Activated T-cell treated with anti-CD3 and anti-CD28 coated beads for 4 hours (primary cell): ENCODE measurements around the gene SKAP1.
"Not testable (repeated sequence)": the region's sequence is repeated elsewhere in the genome, so short reads cannot be mapped to it uniquely, and the experiment has no call there.

Experiments used
- DNase-seq: peaks from one replicate; pipeline ENCODE4 v3.0.0-alpha.2; 2020

The SKAP1 gene

DNA sequence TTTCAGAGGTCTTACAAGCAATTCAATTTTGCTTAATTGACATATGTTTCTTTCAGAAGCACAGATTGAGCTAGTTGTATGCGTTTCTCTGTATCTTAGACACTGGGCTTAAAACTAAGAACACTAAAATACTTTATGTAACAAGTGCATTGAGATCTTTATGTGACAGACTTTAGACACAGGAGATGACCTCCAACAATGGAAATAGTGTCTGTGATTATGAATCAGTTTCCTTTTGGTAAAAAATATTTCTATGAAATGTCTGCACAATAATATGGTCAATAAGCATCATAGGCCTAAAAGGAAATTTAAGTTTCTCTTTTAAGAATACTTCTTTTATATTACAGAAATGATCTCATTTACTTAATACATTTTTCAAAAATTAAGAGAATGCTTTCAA is 153.2 kb downstream of the SKAP1 start:
- no peak for DNase-seq

DNA sequence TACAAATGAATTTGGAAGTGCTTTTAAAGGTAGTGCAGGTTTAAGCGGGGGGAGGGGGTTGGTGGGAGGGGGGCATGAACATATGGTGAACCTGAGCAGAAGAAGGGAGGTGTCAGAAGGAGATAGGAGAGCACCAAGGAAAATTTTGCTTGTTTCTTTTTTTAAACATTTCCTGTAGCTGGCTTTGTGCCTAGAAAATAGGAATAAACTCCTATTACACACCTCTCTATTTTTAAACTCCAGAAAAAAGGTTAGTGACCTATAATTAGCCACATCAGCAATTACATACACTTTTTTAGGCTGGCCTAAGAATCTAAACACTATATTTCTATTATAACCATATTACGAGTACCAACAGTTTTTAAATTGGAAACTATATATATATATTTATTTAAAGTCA is 159.1 kb downstream of the SKAP1 start:
- no peak for DNase-seq

DNA sequence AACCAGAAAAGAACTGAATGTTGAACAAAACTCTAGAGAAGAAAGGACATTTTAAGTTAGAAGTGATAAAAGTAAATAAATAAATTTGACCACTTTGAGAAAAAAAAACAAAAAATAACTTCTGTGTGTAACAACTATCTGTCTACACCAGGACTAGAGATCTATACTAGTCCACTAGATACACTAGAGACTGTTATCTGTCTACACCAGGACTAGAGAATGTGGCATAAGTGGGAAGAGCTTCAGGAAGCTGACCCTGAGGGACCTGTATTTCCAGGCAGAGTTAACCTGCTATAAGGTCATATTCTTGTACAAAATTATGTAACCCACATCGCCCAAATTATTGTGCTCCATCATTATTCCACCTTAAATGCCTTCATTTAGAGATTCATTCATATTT is 160.8 kb downstream of the SKAP1 start:
- DNase-seq: no peak

DNA sequence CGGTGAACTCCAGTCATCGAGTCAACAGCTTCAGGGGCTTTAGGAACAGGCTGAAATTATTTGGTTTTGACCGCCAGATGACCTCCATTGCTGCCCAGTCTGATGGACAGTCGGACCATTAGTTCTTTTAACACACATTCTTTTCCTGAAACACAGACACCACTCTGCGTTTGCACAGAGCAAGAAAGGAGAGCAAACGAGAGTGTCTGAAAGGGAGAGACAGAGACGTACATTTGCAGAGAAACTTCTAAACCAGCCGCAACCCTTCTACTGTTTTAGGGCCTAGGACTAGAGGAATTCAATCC is 166.3 kb downstream of the SKAP1 start:
- DNase-seq: no peak

DNA sequence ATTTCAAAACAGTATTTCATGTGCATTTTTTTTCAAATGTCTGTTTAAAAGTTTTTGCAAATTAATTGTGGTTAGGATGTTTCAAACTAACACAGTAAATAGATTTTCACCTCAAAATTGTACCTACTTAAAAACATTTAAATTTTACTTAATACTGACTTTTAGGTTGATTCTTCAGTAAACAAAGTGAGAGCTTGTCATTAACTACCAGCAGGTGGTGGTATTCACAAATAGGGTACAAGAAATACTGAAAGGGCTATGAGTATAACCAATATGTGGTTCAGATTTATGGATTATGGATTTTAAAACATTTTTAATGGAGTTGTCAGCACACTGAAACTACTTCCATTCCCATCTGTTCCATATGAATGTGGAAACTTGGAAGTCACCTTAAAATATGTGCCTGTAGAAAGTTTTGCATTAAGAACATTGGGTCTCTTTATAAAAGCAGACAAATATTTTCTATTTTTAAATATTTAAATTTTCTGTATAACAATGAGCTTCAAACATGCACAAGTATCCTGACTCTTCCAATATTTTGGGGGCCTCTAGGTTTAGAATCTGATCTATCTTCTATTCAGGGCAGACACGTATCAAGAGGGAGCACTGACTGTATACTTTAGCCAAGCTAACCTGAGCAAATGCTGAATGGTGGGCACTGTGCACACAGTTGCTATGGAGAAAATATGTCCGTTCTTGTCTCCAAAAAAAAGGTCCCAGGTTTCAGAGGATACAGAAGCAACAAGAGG is 166.9 kb downstream of the SKAP1 start:
- no peak for DNase-seq

DNA sequence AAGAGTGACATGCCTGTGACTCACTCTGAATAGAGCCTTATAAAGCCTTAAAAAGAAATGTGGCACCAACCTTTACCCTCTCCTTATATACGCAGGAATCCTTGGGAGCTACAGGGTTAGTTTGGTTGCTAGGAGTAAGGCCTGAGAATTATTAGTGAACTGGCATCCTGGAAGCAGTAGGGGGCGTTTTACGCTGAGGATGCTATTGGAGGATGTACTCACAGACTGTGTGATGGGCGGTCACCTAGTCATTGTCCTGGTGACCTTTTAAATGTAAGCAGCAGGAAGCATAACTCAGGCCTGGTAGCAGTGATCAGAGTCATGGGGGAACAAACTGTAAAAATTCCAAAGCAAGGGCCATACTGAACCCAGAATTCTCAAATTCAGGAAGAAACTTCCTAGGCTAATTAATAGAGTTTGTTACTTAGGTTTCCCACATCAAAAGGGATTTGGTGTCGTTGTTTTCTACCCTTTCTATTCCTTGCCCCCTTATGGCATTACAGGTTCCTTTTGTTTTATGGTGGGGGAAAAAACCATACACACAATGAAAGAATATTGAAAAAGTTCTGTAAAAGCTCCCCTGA is 168.6 kb downstream of the SKAP1 start:
- DNase-seq: no peak

DNA sequence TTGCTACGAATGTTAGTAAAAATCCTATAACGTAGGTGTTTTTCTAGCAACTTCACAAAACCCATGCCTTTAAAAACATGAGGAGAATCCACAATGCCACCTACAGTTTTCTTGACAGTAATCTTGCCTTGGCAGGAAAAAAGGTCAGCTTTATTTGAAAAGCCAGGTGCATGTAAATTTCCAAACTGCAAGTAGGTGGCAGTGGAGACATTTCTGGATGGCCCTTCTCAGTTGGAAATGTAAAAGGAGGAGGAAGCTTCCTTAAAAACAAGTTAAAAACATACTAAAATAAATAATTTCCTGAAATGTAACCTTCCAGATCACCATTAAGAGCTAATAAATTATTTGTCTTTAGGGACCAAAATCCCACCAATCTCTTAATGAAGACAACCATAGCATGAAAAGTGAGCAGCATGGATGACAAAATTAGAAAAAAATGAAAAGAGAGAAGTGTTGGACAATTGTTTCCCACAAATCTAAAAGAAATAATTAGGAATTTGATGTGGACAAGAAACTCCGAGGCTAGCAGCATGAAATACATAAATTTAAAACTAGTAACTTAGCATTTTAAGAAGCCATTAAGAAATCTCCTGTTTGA is 170.2 kb downstream of the SKAP1 start:
- DNase-seq: no peak

DNA sequence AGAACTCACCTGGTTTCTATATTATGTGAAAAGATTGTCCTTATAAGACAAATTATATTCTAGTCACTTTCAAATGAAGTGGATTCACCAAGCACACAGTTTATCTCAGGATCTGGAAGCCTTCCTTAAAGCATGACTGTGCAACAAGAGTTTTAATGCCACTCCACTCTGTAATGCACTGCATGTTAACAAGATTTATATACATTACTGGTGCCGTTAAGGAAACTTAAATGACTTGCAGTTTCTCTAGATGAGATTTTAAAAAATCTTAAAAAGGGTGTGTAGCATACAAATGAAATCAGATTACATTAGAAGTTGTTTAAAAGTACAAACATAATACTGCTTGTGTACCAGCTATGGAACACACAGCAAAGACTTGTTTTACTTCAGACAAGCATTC is 171.7 kb downstream of the SKAP1 start:
- DNase-seq: no peak

DNA sequence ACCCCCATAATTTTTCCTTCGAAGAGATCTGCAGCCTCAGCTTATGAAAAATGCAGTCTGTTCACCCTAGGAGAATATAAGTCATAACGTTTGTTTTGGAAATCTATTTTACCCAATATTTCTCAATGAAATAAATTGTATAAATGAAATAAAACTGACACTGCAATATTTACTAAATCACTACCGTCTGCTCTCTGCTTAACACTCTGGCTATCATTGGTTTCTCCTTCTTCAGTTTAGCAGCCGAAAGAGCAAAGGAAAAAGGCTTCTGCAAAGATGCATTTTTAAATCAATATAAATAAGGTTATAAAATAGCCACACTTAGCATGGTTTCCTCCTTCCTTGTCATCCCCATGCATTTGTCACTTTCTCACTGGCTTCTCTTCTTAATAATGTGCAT is 174.3 kb downstream of the SKAP1 start:
- no peak for DNase-seq

DNA sequence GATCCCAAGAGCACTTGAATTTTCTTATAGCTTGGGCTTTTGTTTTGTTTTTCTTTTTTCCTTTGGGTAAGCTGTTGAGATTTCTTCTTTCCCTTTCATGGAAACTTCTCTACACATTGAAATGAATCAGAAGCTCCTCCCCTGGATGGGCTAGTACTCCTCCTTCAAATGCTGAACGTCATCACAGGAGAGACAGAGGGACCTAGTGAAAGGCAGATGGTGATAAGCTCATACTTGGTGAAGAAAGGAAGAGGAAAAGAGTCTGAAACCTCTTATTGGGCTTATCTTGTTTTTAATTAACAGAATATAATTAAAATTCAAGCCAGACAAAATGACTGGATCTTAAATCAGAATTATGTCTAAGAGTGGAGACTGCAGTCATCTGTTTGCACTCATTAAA is 175.1 kb downstream of the SKAP1 start:
- DNase-seq: no peak

DNA sequence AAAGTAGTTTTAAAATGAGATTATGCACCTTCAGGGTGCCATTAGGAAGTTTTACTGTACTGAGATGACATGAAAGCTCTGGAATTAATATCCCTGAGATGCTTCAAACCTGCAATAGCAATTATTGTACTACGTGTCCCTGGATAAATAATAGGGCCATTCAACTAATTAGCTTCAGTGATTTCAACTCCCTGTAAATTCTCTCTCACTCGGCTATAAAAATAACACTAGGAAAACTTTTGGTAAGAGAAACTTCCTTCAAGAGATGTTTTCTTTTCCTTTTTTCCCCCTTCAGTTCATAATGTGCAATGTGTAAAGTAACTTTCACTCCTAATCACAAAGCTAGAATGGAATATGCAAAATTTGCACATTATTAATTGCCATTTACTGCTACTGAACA is 176.0 kb downstream of the SKAP1 start:
- no peak for DNase-seq

DNA sequence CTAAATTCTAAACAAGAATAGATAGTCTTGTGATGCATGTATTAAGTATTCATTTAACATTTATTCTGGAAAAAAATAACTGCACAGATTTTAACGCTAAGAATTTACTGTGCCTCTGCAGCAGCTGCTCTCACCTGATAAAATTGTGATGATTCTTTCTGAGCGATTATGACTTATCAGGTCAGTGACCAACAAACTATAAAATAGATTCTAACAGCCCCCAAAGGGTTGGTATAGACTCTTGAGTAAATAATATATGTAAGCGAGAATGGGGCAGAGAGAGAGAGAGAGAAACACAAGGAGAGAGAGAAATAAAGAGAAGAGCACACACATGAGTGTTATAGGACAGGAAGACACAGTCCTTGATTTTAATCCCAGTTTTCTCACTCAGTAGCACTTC is 178.1 kb downstream of the SKAP1 start:
- no peak for DNase-seq

DNA sequence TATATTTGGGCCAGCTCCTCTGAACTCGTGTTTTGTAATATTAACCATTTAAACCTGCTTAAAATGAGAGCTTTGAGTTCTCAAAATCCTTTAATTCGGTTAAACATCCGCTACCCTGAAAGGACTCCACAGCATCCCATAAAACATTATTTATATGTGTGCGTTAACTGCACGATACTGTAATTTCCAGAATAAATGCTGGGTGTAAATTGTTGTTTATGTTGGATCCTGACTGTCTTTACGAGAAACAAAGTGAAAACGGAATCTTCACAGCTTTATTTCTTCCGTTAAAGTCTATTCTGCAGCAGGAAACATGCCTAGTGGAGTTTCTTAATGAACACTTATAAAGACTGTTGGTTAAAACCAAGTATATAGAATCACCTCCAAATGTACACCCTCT is 179.1 kb downstream of the SKAP1 start:
- DNase-seq: no peak

DNA sequence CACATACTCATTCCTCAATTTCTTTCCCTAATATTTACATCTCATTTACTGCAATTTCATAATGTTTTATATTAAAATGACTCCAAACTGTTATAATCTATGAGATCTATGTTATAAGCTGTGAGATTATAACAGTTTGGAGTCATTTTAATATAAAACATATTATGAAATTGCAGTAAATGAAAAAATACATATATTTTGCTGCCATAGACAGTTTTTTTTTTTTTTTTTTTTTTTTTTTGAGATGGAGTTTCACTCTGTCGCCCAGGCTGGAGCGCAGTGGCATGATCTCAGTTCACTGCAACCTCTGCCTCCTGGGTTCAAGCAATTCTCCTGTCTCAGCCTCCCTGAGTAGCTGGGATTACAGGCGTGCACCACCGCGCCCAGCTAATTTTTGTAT is 180.0 kb downstream of the SKAP1 start:
- DNase-seq: not testable (repeated sequence)

DNA sequence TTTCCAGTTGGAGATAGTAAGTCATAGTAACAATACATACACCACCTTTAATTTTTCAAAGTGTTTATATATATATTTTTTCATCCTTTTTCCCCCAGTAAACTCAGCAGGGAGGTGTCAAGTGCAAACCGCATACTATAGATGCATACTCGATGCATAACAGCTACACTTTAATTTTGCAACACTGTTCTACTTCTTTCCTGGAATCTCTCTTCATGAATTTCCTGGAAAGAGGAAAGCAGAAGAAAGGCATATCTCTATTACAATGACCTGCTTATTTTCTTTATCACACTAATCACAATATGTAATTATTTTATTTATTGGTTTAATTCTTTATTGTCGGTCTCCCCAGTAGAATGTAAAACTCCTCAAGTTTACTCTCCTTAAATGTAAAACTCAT is 182.4 kb downstream of the SKAP1 start:
- no peak for DNase-seq

DNA sequence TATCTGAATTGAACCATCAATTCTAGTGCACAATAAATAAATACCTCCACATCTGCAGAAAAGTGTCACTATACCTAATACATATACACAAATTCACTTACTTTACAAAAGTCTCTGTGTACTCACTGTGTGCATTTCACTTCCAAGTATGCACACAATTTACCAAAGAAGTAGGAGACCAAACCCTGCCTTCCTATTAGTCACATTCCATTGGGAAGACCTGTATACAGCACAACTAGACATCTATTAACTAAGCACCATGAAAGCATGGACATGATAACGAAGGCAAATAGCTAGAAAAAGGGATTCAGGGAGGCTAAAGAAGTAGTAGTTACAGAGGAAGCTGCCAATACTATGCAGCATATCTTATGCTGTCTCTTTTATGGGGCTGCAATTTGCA is 183.0 kb downstream of the SKAP1 start:
- no peak for DNase-seq

DNA sequence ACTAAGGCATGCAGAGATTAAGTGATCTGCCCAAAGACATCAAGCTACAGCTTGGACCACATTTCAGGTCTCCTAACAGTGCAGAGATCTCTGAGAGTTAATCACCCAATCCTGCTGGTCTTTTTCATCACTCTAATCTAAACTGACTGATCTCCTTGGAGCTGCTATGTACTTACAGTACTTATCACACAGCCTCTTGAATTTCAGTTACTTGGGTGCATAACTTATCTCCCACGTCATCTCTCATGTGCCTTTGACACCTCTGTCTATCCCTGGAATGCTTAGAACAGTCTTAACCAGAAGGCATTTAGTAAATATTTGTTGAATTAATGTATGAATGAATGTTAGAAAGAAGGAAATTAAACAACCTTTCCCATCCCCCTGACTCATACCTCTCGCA is 183.4 kb downstream of the SKAP1 start:
- DNase-seq: no peak

DNA sequence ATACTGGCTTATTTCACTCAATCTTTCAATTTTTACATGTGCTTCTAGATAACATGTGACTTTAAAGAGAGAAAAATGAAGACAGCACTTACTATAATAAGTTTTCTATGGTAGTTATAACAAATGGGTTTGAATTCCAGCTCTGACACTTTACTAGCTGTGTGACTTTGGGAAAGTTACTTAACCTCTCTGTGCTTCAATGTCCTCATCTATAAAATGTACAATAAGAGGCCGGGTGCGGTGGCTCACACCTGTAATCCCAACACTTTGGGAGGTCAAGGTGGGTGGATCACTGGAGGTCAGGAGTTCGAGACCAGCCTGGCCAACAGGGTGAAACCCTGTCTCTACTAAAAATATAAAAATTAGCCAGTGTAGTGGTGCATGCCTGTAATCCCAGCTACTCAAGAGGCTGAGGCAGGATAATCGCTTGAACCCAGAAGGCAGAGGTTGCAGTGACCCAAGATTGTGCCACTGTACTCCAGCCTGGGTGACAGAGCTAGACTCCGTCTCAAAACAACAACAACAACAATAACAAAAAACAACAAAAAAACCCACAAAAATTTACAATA is 184.5 kb downstream of the SKAP1 start:
- not testable (repeated sequence) for DNase-seq

DNA sequence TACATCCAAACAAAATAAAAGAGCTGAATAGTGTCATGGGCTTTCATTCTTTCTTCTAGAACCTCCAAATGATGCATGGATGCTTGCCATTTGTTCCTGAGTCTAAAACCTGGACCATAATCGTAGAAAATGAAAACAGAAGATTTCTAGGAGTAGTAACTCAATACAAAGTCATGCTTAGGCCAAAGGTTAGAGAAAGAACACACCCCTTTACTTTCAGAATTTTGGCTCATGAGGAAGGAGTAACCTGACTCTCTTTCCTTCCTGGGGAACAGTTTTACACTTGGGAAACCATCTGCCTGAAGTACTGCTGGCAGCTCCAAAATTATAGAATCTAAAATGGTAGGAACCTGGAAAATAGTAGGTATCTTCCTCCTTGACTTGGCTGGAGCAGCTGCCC is 185.2 kb downstream of the SKAP1 start:
- DNase-seq: no peak

DNA sequence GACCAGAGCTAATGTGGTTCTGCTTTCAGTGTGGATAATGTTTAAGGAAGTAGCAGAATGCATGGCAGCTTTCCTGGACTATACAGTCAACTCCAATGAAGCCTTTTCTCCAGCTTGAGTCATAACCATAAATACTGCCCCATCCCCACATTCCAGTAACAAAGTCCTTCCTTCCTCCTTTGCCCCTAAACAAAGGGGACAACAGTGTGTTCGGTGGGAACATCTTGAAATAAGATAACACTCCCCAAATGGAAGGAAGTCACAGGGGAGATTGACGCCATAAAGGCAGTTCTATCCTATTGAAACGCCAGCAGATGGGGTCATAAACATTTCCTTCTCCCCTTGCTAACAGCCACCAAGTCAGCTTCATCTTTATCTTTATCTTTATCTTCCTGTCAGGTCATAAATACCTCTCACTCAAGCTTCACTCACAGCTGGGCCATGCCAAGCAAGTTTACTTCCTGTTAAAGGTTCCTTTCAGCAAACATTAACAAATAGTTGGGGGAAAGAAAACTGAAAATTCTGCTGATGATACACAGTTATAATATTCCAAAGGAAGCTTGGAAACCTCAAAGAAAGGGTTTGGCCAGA is 185.8 kb downstream of the SKAP1 start:
- DNase-seq: no peak

DNA sequence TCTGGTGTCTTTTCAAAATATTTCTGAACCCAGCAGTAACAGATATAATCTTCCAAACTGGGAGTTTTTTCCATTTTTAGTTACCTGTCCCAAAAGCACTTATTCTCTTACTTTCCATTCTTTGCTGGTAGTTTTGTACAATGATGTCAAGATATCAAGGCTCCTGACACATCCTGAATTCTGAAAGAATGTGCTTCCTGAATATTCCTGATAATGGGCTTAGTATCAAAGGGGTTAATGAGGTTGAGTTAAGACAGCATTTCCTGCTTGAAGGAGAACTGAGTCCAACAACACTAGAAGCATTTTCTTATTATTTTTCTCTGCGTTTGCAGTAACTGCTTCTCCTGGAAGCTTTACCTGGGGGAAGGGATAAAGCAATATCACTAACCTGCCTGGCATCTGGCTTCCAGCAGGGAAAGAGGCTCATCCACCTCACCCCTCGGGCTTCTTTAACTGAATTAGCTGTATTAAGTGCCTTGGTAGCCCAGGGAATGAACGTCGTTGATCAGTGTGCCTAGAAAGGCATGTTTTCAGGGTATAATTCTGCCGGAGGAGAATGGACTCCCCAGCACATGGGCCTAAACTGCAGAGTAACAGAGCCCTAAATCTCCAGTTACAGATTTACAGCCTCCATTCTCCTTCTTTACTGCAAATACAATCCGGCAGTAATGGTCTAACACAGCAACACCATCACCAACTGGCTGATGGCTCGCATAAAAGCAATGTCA is 188.1 kb downstream of the SKAP1 start:
- no peak for DNase-seq

DNA sequence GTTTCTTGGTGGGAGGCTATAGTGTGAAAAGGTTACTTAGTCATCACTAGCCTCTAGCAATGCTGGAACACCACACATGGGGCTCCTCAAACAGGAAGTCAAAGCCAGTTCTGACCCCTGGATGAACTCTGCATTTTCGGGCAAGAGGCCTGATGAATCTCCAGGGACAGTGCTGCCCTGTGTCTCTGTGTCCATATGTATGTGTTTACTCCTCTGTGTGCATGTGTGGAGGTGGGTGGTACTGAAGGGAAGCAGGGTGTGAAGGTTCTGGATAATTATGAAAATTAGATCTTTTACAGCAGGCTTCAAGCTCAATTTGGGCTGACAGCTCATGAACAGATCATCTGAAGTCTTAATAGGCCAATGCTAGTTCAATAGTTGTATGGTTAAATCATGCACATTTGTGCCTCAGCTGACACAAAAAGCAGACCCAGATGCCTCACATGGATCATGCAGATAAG is 188.9 kb downstream of the SKAP1 start:
- no peak for DNase-seq

DNA sequence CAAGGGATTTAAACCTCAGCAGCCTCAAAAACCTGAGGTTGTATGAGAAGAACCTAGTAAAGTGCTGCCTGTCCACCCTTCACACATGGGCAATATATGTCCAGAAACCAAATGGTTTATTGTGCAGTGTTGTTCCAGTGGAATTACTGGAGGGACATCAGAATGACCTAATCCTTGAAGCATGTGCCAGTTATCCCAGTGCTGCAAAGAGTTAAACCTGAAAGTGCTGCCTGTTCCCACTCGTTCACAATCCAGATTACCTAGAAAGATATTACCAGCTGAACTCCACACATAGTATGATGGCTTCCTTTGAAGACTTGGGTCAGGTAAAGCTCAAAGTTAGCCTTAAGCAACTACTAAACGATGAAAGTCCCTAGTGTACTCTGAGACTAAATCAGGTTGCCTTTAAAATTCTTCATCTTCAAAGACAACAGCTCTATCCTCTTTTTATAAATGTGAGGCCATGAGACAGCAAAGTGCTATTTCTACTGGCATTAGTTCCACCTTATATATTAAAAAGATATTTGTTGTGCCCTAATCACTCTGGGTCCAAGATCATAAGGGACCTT is 189.4 kb downstream of the SKAP1 start:
- DNase-seq: no peak
